Astrocyte of the spinal cord (primary cell): Measurements from ENCODE around the gene ASIC2.
A peak's percentile ranks its signal among the peaks of the same experiment; 100 is the strongest.

Experiments
- DNase-seq: peaks from one replicate; pipeline ENCODE4 v3.0.0; 2011; ENCODE audit warnings: low read depth, low spot score
- H3K4me3 ChIP-seq: 2 replicates; pipeline ENCODE4 v1.5.1; 2011; ENCODE audit warnings: low read depth, mild to moderate bottlenecking, low read length, moderate library complexity
- in situ Hi-C: cut with HindIII; loops from 2 replicates; pipeline ENCODE4 v1.10.0; 2017; ENCODE audit warnings: low sequenced_read_pairs
- TF ChIP-seq, protein P1 (sequence below): IDR thresholded peaks from 2 replicates; pipeline ENCODE4 v1.5.1; 2012; ENCODE audit warnings: low read depth, mild to moderate bottlenecking, low read length, inconsistent platforms

Gene ASIC2

GRCh38 chr17:33217891-33218290, 75.2 kb downstream of the ASIC2 start:
- TF ChIP-seq, protein P1, sequence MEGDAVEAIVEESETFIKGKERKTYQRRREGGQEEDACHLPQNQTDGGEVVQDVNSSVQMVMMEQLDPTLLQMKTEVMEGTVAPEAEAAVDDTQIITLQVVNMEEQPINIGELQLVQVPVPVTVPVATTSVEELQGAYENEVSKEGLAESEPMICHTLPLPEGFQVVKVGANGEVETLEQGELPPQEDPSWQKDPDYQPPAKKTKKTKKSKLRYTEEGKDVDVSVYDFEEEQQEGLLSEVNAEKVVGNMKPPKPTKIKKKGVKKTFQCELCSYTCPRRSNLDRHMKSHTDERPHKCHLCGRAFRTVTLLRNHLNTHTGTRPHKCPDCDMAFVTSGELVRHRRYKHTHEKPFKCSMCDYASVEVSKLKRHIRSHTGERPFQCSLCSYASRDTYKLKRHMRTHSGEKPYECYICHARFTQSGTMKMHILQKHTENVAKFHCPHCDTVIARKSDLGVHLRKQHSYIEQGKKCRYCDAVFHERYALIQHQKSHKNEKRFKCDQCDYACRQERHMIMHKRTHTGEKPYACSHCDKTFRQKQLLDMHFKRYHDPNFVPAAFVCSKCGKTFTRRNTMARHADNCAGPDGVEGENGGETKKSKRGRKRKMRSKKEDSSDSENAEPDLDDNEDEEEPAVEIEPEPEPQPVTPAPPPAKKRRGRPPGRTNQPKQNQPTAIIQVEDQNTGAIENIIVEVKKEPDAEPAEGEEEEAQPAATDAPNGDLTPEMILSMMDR: no peak
- in situ Hi-C loops: no loop called here
- no peak overlapping the region for H3K4me3 ChIP-seq
- DNase-seq: peak; percentile 14

DNA sequence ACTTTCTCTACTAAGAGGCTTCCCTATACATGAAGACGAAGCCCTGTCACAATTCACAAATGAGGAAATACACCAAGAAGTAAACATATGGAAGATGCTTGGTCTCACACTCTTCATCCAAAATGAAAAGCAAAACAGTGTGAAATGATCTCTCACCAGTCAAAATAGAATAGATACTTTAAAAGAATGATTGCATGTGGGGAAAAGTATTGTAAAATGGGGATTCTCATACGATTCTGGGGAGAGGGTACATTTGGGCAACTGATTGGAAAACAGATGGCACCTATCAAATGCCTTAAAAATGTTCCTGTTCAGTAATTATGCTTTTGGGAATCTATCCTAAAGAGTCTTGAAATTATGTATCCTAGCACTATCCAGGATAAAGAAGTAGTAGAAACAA, 78.1 kb downstream of the ASIC2 start:
- H3K4me3 ChIP-seq: no peak overlapping the region
- in situ Hi-C loops: no loop called here
- DNase-seq: no peak
- TF ChIP-seq, protein P1: no peak

DNA sequence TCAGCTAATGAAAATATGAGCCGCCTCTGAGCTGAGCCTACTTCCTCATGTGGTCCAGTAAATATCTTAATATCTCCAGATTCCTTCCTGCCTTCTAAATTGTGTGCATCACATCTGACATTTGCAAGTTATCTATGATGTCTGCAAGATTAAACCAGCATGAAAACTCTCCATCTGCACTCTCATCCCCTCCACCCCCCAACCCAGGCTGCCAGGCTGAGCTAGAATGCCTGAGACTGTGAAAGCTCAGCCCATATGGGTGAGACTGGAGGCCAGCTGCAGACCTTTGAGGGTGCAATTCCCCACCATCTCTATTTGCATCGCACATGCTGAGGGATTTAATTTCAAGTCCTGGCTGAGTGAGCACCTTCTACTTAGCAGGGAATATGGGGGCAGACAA, 82.8 kb downstream of the ASIC2 start:
- no peak overlapping the region for H3K4me3 ChIP-seq
- TF ChIP-seq, protein P1: no peak
- DNase-seq: no peak
- in situ Hi-C loops: no loop called here

- in situ Hi-C loops: no loop called here
- no peak for DNase-seq
- TF ChIP-seq, protein P1: no peak
- H3K4me3 ChIP-seq: no peak overlapping the region
These were observed 83.4 kb downstream of the ASIC2 start for GRCh38 chr17:33209671-33210070.

DNA sequence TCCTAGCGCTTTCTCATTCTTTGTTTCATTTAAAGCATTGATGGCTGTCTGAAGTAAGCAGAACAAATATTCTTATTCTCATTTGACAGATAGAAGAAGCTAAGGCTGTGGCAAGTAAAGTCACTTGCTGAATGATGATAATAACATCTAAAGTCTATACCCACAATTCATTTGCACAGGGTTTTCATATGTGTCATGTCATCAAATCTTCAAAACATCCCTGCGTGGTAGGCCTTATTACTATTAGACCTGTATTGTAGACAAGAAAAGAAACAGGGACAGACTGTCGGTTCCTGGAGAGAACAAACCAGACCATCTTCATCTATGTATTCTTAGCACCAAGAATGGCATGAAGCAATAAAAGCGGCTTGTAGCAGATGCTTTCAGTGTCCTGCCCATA, 85.9 kb downstream of the ASIC2 start:
- in situ Hi-C loops: no loop called here
- DNase-seq: no peak
- TF ChIP-seq, protein P1: no peak
- H3K4me3 ChIP-seq: no peak overlapping the region

GRCh38 chr17:33205552-33205951, 87.5 kb downstream of the ASIC2 start:
- no peak overlapping the region for H3K4me3 ChIP-seq
- TF ChIP-seq, protein P1: no peak
- in situ Hi-C loops: no loop called here
- no peak for DNase-seq

GRCh38 chr17:33204701-33205100, 88.4 kb downstream of the ASIC2 start:
- no peak overlapping the region for H3K4me3 ChIP-seq
- in situ Hi-C loops: no loop called here
- no peak for DNase-seq
- TF ChIP-seq, protein P1: no peak
